LNCAP (cell line): ENCODE results near the gene ITGB1BP1.

Experiments used
- CTCF ChIP-seq: fragments of 450-650 bp; IDR thresholded peaks from 2 replicates; pipeline ENCODE4 v1.5.1; 2017; ENCODE audit warnings: mild to moderate bottlenecking

Gene ITGB1BP1

GRCh38 chr2:9378433-9379390 lies 44.6 kb downstream of the ITGB1BP1 start:
- TF ChIP-seq CTCF = no peak

- TF ChIP-seq CTCF = no peak
These were observed 45.7 kb downstream of the ITGB1BP1 start for GRCh38 chr2:9377461-9378097.

GRCh38 chr2:9375857-9376428 lies 47.4 kb downstream of the ITGB1BP1 start:
- TF ChIP-seq CTCF = no peak

- TF ChIP-seq CTCF = no peak
These were observed 49.1 kb downstream of the ITGB1BP1 start for GRCh38 chr2:9374071-9374730.

GRCh38 chr2:9373476-9373875 lies 49.9 kb downstream of the ITGB1BP1 start:
- TF ChIP-seq CTCF = no peak

- TF ChIP-seq CTCF = no peak
These were observed 50.3 kb downstream of the ITGB1BP1 start for GRCh38 chr2:9373047-9373446.

GRCh38 chr2:9370746-9371145 lies 52.6 kb downstream of the ITGB1BP1 start:
- TF ChIP-seq CTCF = no peak
